Measurements from ENCODE around the gene CCDC61.

- TF ChIP-seq POU2F2 (IDR thresholded peaks at IDR 0.05; ENCODE audit: low read depth, low read length), result no peak
- no peak for TF ChIP-seq POLR2A (IDR thresholded peaks at IDR 0.05; ENCODE audit: low read depth, low read length)
- no peak for TF ChIP-seq TAF1 (IDR thresholded peaks at IDR 0.05; ENCODE audit: low read depth, low read length)
Observed at GRCh38 chr19:46000491-46001246, 5.4 kb downstream of the CCDC61 start.

Measured in GM12891 (cell line).